ENCODE results near the gene ADAM22. TPM values are rescaled to one million over a fixed set of nuclear protein-coding genes. Genes with fewer than 3 reads are reported as not detected.

The ADAM22 gene
- total RNA-seq, 4 donors from 2014 or later, result 3.6 to 8.6 (median 5.1) TPM

- TF ChIP-seq EP300 (IDR thresholded peaks at IDR 0.05) (no peak), POLR2A (IDR thresholded peaks at IDR 0.05) (no peak), CTCF (IDR thresholded peaks at IDR 0.05) (no peak)
- H3K27me3 ChIP-seq, result no peaks in the 10 kb centered on the region
- DNase-seq (ENCODE audit: low spot score in 2 of 2), result no peak
- H3K4me3 ChIP-seq, result no peak overlapping the region
- H3K9me3 ChIP-seq, result peaks cover 0 to under 1% (median 0%) of the 10 kb centered on the region in 4 donors
- no peaks in the 10 kb centered on the region for H3K36me3 ChIP-seq
- H3K4me1 ChIP-seq, result no peaks in the 10 kb centered on the region
- H3K27ac ChIP-seq, result no peak overlapping the region
These were observed 299.8 kb downstream of the ADAM22 start for GRCh38 chr7:88233828-88234227.

- WGBS, 2 donors, result 90 to 95% methylated on average over 1 of the region's 1 CpG
- TF ChIP-seq POLR2A (IDR thresholded peaks at IDR 0.05) (no peak), EP300 (IDR thresholded peaks at IDR 0.05) (no peak), CTCF (IDR thresholded peaks at IDR 0.05) (no peak)
- Histone ChIP-seq H3K4me1 (peaks cover 0 to 5% (median 2%) of the 10 kb centered on the region in 4 donors), H3K27ac (no peak overlapping the region), H3K4me3 (no peak overlapping the region), H3K27me3 (no peaks in the 10 kb centered on the region), H3K36me3 (no peaks in the 10 kb centered on the region), H3K9me3 (no peaks in the 10 kb centered on the region)
- no peak for DNase-seq (ENCODE audit: low spot score in 2 of 2)
These were observed 305.8 kb downstream of the ADAM22 start for GRCh38 chr7:88239852-88240251.

- peak; percentile 48 to 87 (median 63) for TF ChIP-seq CTCF (IDR thresholded peaks at IDR 0.05)
- no peak for TF ChIP-seq POLR2A (IDR thresholded peaks at IDR 0.05)
- peak in 1 of 2 donors; percentile 55 for TF ChIP-seq EP300 (IDR thresholded peaks at IDR 0.05)
- 25 to 27% methylated on average over 2 of the region's 2 CpGs for WGBS, 2 donors
- peaks cover 0 to 5% (median 2%) of the 10 kb centered on the region in 4 donors for H3K4me1 ChIP-seq
- H3K9me3 ChIP-seq, result no peaks in the 10 kb centered on the region
- H3K36me3 ChIP-seq, result no peaks in the 10 kb centered on the region
- H3K27me3 ChIP-seq, result no peaks in the 10 kb centered on the region
- peak in 1 of 2 donors; percentile 52 for DNase-seq (ENCODE audit: low spot score in 2 of 2)
- no peak overlapping the region for H3K4me3 ChIP-seq
- no peak overlapping the region for H3K27ac ChIP-seq
These were observed 309.4 kb downstream of the ADAM22 start for GRCh38 chr7:88243345-88243909.

GRCh38 chr7:88244258-88244657 is 310.2 kb downstream of the ADAM22 start:
- H3K27ac ChIP-seq, result no peak overlapping the region
- H3K4me1 ChIP-seq, result peaks cover 0 to 5% (median 2%) of the 10 kb centered on the region in 4 donors
- WGBS, 2 donors, result 97 to 98% methylated on average over 1 of the region's 1 CpG
- H3K9me3 ChIP-seq, result no peaks in the 10 kb centered on the region
- no peaks in the 10 kb centered on the region for H3K36me3 ChIP-seq
- no peak overlapping the region for H3K4me3 ChIP-seq
- TF ChIP-seq EP300 (IDR thresholded peaks at IDR 0.05), result no peak
- TF ChIP-seq POLR2A (IDR thresholded peaks at IDR 0.05), result no peak
- TF ChIP-seq CTCF (IDR thresholded peaks at IDR 0.05), result no peak
- no peaks in the 10 kb centered on the region for H3K27me3 ChIP-seq
- DNase-seq (ENCODE audit: low spot score in 2 of 2), result no peak

Other genes with a start within 250 kb of the ADAM22 start
- 10 to 100 TPM; 11.8 to 32.1 (median 23.8) TPM for gene SLC25A40, start 57.9 kb upstream of the ADAM22 start, total RNA-seq
- 10 to 100 TPM; 10.3 to 23.6 (median 20.1) TPM for gene DBF4, start 57.8 kb upstream of the ADAM22 start, total RNA-seq